ENCODE data around the gene FAM3C.

GRCh38 chr7:121436688-121437087 lies 40.6 kb upstream of the FAM3C start:
- no peak for TF ChIP-seq POLR2A (IDR thresholded peaks at IDR 0.05)
- no peak for TF ChIP-seq CTCF (IDR thresholded peaks at IDR 0.05)
- no peak for TF ChIP-seq EP300 (IDR thresholded peaks at IDR 0.05)
- no peak for TF ChIP-seq POLR2AphosphoS5 (IDR thresholded peaks at IDR 0.05)

All from stomach (tissue), 4 donors.